Left ventricle myocardium inferior (tissue), 1 donor: ENCODE data around the gene TMEM273. TPM values are rescaled to one million over a fixed set of nuclear protein-coding genes. Genes with fewer than 3 reads are reported as not detected.

Experiments used
- DNase-seq: peaks from one replicate; pipeline ENCODE4 v3.0.0-alpha.2; 2020
- H3K27ac ChIP-seq: fragments of 200-600 bp; replicated peaks from 2 replicates; pipeline ENCODE4 v1.8.0; 2021
- H3K27me3 ChIP-seq: fragments of 200-600 bp; 2 replicates; pipeline ENCODE4 v1.8.0; 2021; ENCODE audit warnings: low read depth
- H3K36me3 ChIP-seq: fragments of 200-600 bp; 2 replicates; pipeline ENCODE4 v1.8.0; 2021
- H3K4me1 ChIP-seq: fragments of 200-600 bp; 2 replicates; pipeline ENCODE4 v1.8.0; 2021
- H3K4me3 ChIP-seq: fragments of 200-600 bp; 2 replicates; pipeline ENCODE4 v1.8.0; 2021; ENCODE audit warnings: mild to moderate bottlenecking, moderate library complexity
- H3K9me3 ChIP-seq: fragments of 200-600 bp; replicated peaks from 2 replicates; pipeline ENCODE4 v1.8.0; 2021
- CTCF ChIP-seq: fragments of 200-600 bp; IDR thresholded peaks from 2 replicates; pipeline ENCODE4 v1.8.0; 2021; ENCODE audit warnings: antibody characterized with exemption, mild to moderate bottlenecking, borderline replicate concordance
- intact Hi-C: fragments of 100-400 bp; cut with micrococcal nuclease; formaldehyde crosslinking; loops from one replicate; pipeline ENCODE4 v1.11.0; 2022
- total RNA-seq: library from RNA; stranded (reverse); fragmentation: NEBNext Ultra II Directional; extraction: Animal tissue kit (Norgen Biotek cat#: 25700); gene quantifications from one replicate; pipeline ENCODE4 v1.2.1, GENCODE V29; 2021
- donor health status: DM: no; HTN: yes; CAD: no; lungs with severe emphysema.

Gene TMEM273
- total RNA-seq, 1 donor from 2014 or later, result 29.0 TPM

- no peaks in the 10 kb centered on the region for H3K27me3 ChIP-seq
- no peaks in the 10 kb centered on the region for H3K36me3 ChIP-seq
- intact Hi-C loops, result no loop called here
- peaks cover 67% of the 10 kb centered on the region for H3K4me1 ChIP-seq
- H3K4me3 ChIP-seq, result no peak overlapping the region
- H3K9me3 ChIP-seq, result no peaks in the 10 kb centered on the region
- no peak for TF ChIP-seq CTCF
- no peak overlapping the region for H3K27ac ChIP-seq
- DNase-seq, result no peak
Measured at GRCh38 chr10:49172777-49173132, 15.4 kb downstream of the TMEM273 start.

GRCh38 chr10:49172061-49172776, 16.0 kb downstream of the TMEM273 start:
- Histone ChIP-seq H3K27me3 (no peaks in the 10 kb centered on the region), H3K4me3 (no peak overlapping the region), H3K36me3 (no peaks in the 10 kb centered on the region), H3K4me1 (peaks cover 67% of the 10 kb centered on the region), H3K27ac (no peak overlapping the region), H3K9me3 (no peaks in the 10 kb centered on the region)
- TF ChIP-seq CTCF, result no peak
- DNase-seq, result no peak
- intact Hi-C loops, result no loop called here

GRCh38 chr10:49171326-49172060, 16.7 kb downstream of the TMEM273 start:
- no peak overlapping the region for H3K27ac ChIP-seq
- intact Hi-C loops, result no loop called here
- H3K4me3 ChIP-seq, result no peak overlapping the region
- H3K9me3 ChIP-seq, result no peaks in the 10 kb centered on the region
- TF ChIP-seq CTCF, result no peak
- H3K36me3 ChIP-seq, result peaks cover 3% of the 10 kb centered on the region
- peaks cover 66% of the 10 kb centered on the region for H3K4me1 ChIP-seq
- no peak for DNase-seq
- no peaks in the 10 kb centered on the region for H3K27me3 ChIP-seq

- Histone ChIP-seq H3K36me3 (peaks cover 10% of the 10 kb centered on the region), H3K27ac (no peak overlapping the region), H3K27me3 (no peaks in the 10 kb centered on the region), H3K4me3 (no peak overlapping the region), H3K4me1 (peaks cover 65% of the 10 kb centered on the region), H3K9me3 (no peaks in the 10 kb centered on the region)
- DNase-seq, result no peak
- TF ChIP-seq CTCF, result no peak
- intact Hi-C loops, result no loop called here
Measured at GRCh38 chr10:49170632-49171325, 17.4 kb downstream of the TMEM273 start.

GRCh38 chr10:49169776-49170175, 18.4 kb downstream of the TMEM273 start:
- no peak overlapping the region for H3K4me3 ChIP-seq
- H3K36me3 ChIP-seq, result peaks cover 16% of the 10 kb centered on the region
- H3K9me3 ChIP-seq, result no peaks in the 10 kb centered on the region
- no peaks in the 10 kb centered on the region for H3K27me3 ChIP-seq
- H3K27ac ChIP-seq, result no peak overlapping the region
- peaks cover 55% of the 10 kb centered on the region for H3K4me1 ChIP-seq
- TF ChIP-seq CTCF, result no peak
- no peak for DNase-seq
- intact Hi-C loops, result loop anchor here (10.0 kb wide), 1 partner anchor 185 kb away; no protein-coding TSS in a partner anchor
